H9 (cell line): ENCODE data around the gene HMBS. TPM values are rescaled to one million over a fixed set of nuclear protein-coding genes. Genes with fewer than 3 reads are reported as not detected.

ENCODE experiments used
- DNase-seq: peaks from one replicate; pipeline ENCODE4 v3.0.0-alpha.2; 2017
- H2AFZ ChIP-seq: one replicate; pipeline ENCODE4 v1.6.1; 2013; ENCODE audit warnings: mild to moderate bottlenecking, low read length, control low read depth, moderate library complexity
- H2AK5ac ChIP-seq: 2 replicates; pipeline ENCODE4 v1.6.1; 2013; ENCODE audit warnings: low read length, control low read depth, mixed read lengths; ENCODE audit not compliant: insufficient read length
- H2BK120ac ChIP-seq: one replicate; pipeline ENCODE4 v1.6.1; 2013; ENCODE audit warnings: low read depth, mild to moderate bottlenecking, low read length, control low read depth, inconsistent platforms; ENCODE audit not compliant: poor library complexity, severe bottlenecking
- H2BK12ac ChIP-seq: 2 replicates; pipeline ENCODE4 v1.6.1; 2013; ENCODE audit warnings: low read length, control low read depth, mixed read lengths, low read depth; ENCODE audit not compliant: insufficient read length
- H2BK15ac ChIP-seq: 2 replicates; pipeline ENCODE4 v1.6.1; 2013; ENCODE audit warnings: low read depth, low read length, control low read depth
- H2BK20ac ChIP-seq: one replicate; pipeline ENCODE4 v1.6.1; 2013; ENCODE audit warnings: low read depth, mild to moderate bottlenecking, low read length, control low read depth, inconsistent platforms; ENCODE audit not compliant: poor library complexity, severe bottlenecking
- H2BK5ac ChIP-seq: 2 replicates; pipeline ENCODE4 v1.6.1; 2013; ENCODE audit warnings: low read length, control low read depth, mixed read lengths; ENCODE audit not compliant: insufficient read length
- H3K14ac ChIP-seq: 2 replicates; pipeline ENCODE4 v1.6.1; 2013; ENCODE audit warnings: low read length, control low read depth; ENCODE audit not compliant: insufficient read depth
- H3K18ac ChIP-seq: 2 replicates; pipeline ENCODE4 v1.6.1; 2013; ENCODE audit warnings: low read depth, mild to moderate bottlenecking, mixed read lengths, low read length, control low read depth; ENCODE audit not compliant: insufficient read length
- H3K23ac ChIP-seq: 2 replicates; pipeline ENCODE4 v1.6.1; 2013; ENCODE audit warnings: low read length, control low read depth, mixed read lengths, low read depth; ENCODE audit not compliant: insufficient read length
- H3K23me2 ChIP-seq: 2 replicates; pipeline ENCODE4 v1.6.1; 2013; ENCODE audit warnings: low read depth, mild to moderate bottlenecking, mixed read lengths, low read length, control low read depth; ENCODE audit not compliant: insufficient read length, poor library complexity, severe bottlenecking
- H3K27ac ChIP-seq: 2 replicates; pipeline ENCODE4 v1.5.1; 2013; ENCODE audit warnings: low read length, control low read depth, mixed read lengths, low read depth; ENCODE audit not compliant: insufficient read length
- H3K27me3 ChIP-seq: 2 replicates; pipeline ENCODE4 v1.6.1; 2013; ENCODE audit warnings: low read length, control low read depth, inconsistent platforms; ENCODE audit not compliant: insufficient read depth
- H3K4ac ChIP-seq: 2 replicates; pipeline ENCODE4 v1.6.1; 2013; ENCODE audit warnings: low read depth, mild to moderate bottlenecking, control low read depth, inconsistent platforms, low read length, moderate library complexity
- H3K4me1 ChIP-seq: 2 replicates; pipeline ENCODE4 v1.6.1; 2013; ENCODE audit warnings: low read length, control low read depth, inconsistent platforms; ENCODE audit not compliant: insufficient read depth
- H3K4me2 ChIP-seq: 2 replicates; pipeline ENCODE4 v1.6.1; 2013; ENCODE audit warnings: low read length, control low read depth, mixed read lengths; ENCODE audit not compliant: insufficient read length, insufficient read depth
- H3K56ac ChIP-seq: 2 replicates; pipeline ENCODE4 v1.6.1; 2013; ENCODE audit warnings: low read depth, mild to moderate bottlenecking, mixed read lengths, low read length, control low read depth; ENCODE audit not compliant: insufficient read length
- H3K79me1 ChIP-seq: 2 replicates; pipeline ENCODE4 v1.6.1; 2013; ENCODE audit warnings: low read depth, mild to moderate bottlenecking, moderate library complexity, low read length, control low read depth, inconsistent platforms; ENCODE audit not compliant: insufficient read depth, poor library complexity, severe bottlenecking
- H3K79me2 ChIP-seq: 2 replicates; pipeline ENCODE4 v1.6.1; 2013; ENCODE audit warnings: low read length, control low read depth, inconsistent platforms; ENCODE audit not compliant: insufficient read depth
- H3K9ac ChIP-seq: 2 replicates; pipeline ENCODE4 v1.6.1; 2013; ENCODE audit warnings: low read length, control low read depth, mixed read lengths; ENCODE audit not compliant: insufficient read length; ENCODE audit errors: extremely low read depth
- H3K9me3 ChIP-seq: one replicate; pipeline ENCODE4 v1.6.1; 2013; ENCODE audit warnings: low read depth, low read length, inconsistent platforms; ENCODE audit not compliant: control insufficient read depth
- H3T11ph ChIP-seq: one replicate; pipeline ENCODE4 v1.6.1; 2013; ENCODE audit warnings: mild to moderate bottlenecking, low read length, control low read depth, inconsistent platforms
- H4K20me1 ChIP-seq: one replicate; pipeline ENCODE4 v1.6.1; 2013; ENCODE audit not compliant: control insufficient read depth, insufficient read length, insufficient read depth
- H4K5ac ChIP-seq: 2 replicates; pipeline ENCODE4 v1.6.1; 2013; ENCODE audit warnings: low read depth, mild to moderate bottlenecking, mixed read lengths, low read length, control low read depth; ENCODE audit not compliant: insufficient read length
- H4K8ac ChIP-seq: replicated peaks from 2 replicates; pipeline ENCODE4 v1.6.1; 2013; ENCODE audit warnings: low read length, control low read depth, mixed read lengths, low read depth; ENCODE audit not compliant: insufficient read length
- H4K91ac ChIP-seq: 2 replicates; pipeline ENCODE4 v1.6.1; 2013; ENCODE audit warnings: low read depth, mild to moderate bottlenecking, moderate library complexity, mixed read lengths, low read length, control low read depth; ENCODE audit not compliant: insufficient read length
- H3K27ac Mint-ChIP-seq, 3 experiments: 2 replicates in 2 of 3; 3 replicates in 1 of 3; pipeline ENCODE4 v1.8.0; 2020 to 2021; ENCODE audit warnings: mixed read lengths in 3 of 3, mild to moderate bottlenecking in 1 of 3, moderate library complexity in 1 of 3
- H3K27me3 Mint-ChIP-seq: 2 replicates; pipeline ENCODE4 v1.8.0; 2021; ENCODE audit warnings: low read depth, mild to moderate bottlenecking, moderate library complexity, mixed read lengths
- H3K36me3 Mint-ChIP-seq, 3 experiments: 2 replicates in 2 of 3; 3 replicates in 1 of 3; pipeline ENCODE4 v1.8.0; 2020 to 2021; ENCODE audit warnings: low read depth in 3 of 3, mixed read lengths in 3 of 3; ENCODE audit not compliant: insufficient read depth in 1 of 3
- H3K4me1 Mint-ChIP-seq, 2 experiments: 2 replicates each; pipeline ENCODE4 v1.8.0; 2020; ENCODE audit warnings: mixed read lengths in 2 of 2
- H3K4me3 Mint-ChIP-seq, 2 experiments: 2 replicates in 1 of 2; 3 replicates in 1 of 2; pipeline ENCODE4 v1.8.0; 2020 to 2021; ENCODE audit warnings: mild to moderate bottlenecking in 2 of 2, mixed read lengths in 2 of 2, moderate library complexity in 1 of 2
- H3K9me3 Mint-ChIP-seq, 2 experiments: 2 replicates in 1 of 2; 3 replicates in 1 of 2; pipeline ENCODE4 v1.8.0; 2020; ENCODE audit warnings: mild to moderate bottlenecking in 2 of 2, mixed read lengths in 2 of 2, moderate library complexity in 1 of 2
- CTCF ChIP-seq: fragments of 200-600 bp; sonication (generic); conservative IDR thresholded peaks from 3 replicates; pipeline ENCODE4 v1.8.0; 2021; ENCODE audit warnings: antibody characterized with exemption, mild to moderate bottlenecking
- WGBS: extraction: QIAGEN DNeasy Blood & Tissue Kit; methylation state at CpG from one replicate; pipeline ENCODE4 v1.1.7; 2013; ENCODE audit warnings: missing lambda C conversion rate, low lambda C conversion rate, mixed read lengths; ENCODE audit not compliant: insufficient read length; ENCODE audit errors: extremely low coverage; 5-methylcytosine and 5-hydroxymethylcytosine counted together
- total RNA-seq: library from RNA; stranded (reverse); gene quantifications from 2 replicates; pipeline ENCODE4 v1.2.1, GENCODE V29; 2021

HMBS gene
- total RNA-seq, 1 experiment from 2014 or later, result 57.7 TPM

- H4K8ac ChIP-seq, result no peak overlapping the region
- Mint-ChIP-seq H3K27me3 (no peaks in the 10 kb centered on the region), H3K4me1 (peaks cover 21 to 24% of the 10 kb centered on the region in 2 experiments), H3K36me3 (peaks cover 17 to 39% (median 33%) of the 10 kb centered on the region in 3 experiments), H3K4me3 (no peak overlapping the region; a peak in 1 of 5 replicates), H3K27ac (peak overlapping the region in 1 of 3 experiments; percentile 44; a peak in 1 of 7 replicates), H3K9me3 (no peaks in the 10 kb centered on the region; a peak in 1 of 5 replicates)
- H3K56ac ChIP-seq, result no peak overlapping the region
- H3K27me3 ChIP-seq, result no peaks in the 10 kb centered on the region
- peaks cover 20% of the 10 kb centered on the region; the same call in 1 of the 2 replicates for H3K79me2 ChIP-seq
- no peak overlapping the region for H2BK120ac ChIP-seq
- no peak overlapping the region for H4K91ac ChIP-seq
- no peaks in the 10 kb centered on the region for H4K20me1 ChIP-seq
- TF ChIP-seq CTCF, result no peak
- H3K27ac ChIP-seq, result no peak overlapping the region
- no peak overlapping the region for H3K9ac ChIP-seq
- H2AFZ ChIP-seq, result no peak overlapping the region
- H2AK5ac ChIP-seq, result no peak overlapping the region
- no peak overlapping the region for H3K4me2 ChIP-seq
- no peak overlapping the region for H3K4ac ChIP-seq
- no peak overlapping the region for H2BK12ac ChIP-seq
- no peak for DNase-seq
- no peak overlapping the region for H2BK15ac ChIP-seq
- no peak overlapping the region for H3K14ac ChIP-seq
- WGBS, result no CpG with 5 or more reads among the region's 9 CpGs
- H3K23me2 ChIP-seq, result peaks cover 13% of the 10 kb centered on the region
- no peak overlapping the region for H3K18ac ChIP-seq
- no peak overlapping the region for H2BK20ac ChIP-seq
- no peak overlapping the region for H3K23ac ChIP-seq
- H3K79me1 ChIP-seq, result no peaks in the 10 kb centered on the region
- no peaks in the 10 kb centered on the region for H3K9me3 ChIP-seq
- no peak overlapping the region for H4K5ac ChIP-seq
- H2BK5ac ChIP-seq, result no peak overlapping the region
- no peak overlapping the region for H3T11ph ChIP-seq
- H3K4me1 ChIP-seq, result no peaks in the 10 kb centered on the region; the same call in 1 of the 2 replicates
Observed at GRCh38 chr11:119091178-119091577, 6.5 kb downstream of the HMBS start.
